T-helper 17 cell (primary cell): Measurements from ENCODE around the gene FOXO6. TPM values are rescaled to one million over a fixed set of nuclear protein-coding genes. Genes with fewer than 3 reads are reported as not detected.

ENCODE experiments used
- ATAC-seq: fragments of 150-1000 bp; cut with Tn5 transposase; 2 replicates; pipeline ENCODE4 v1.10.0; 2021; ENCODE audit warnings: mild to moderate bottlenecking, moderate library complexity
- DNase-seq, 3 donors: peaks; one replicate each; pipeline versions ENCODE4 v3.0.0 to v3.0.0-alpha.2; 2020 to 2021
- H3K9me3 ChIP-seq: one replicate; pipeline ENCODE4 v1.7.0; 2013; ENCODE audit warnings: low read length, mild to moderate bottlenecking; ENCODE audit not compliant: control insufficient read depth, poor library complexity, severe bottlenecking
- H3K27ac Mint-ChIP-seq: one replicate; pipeline ENCODE4 v1.8.0; 2022; ENCODE audit warnings: mild to moderate bottlenecking, moderate library complexity, mixed read lengths
- H3K27me3 Mint-ChIP-seq: one replicate; pipeline ENCODE4 v1.8.0; 2022; ENCODE audit warnings: mixed read lengths
- H3K36me3 Mint-ChIP-seq: one replicate; pipeline ENCODE4 v1.8.0; 2022; ENCODE audit warnings: low read depth, mixed read lengths
- H3K4me1 Mint-ChIP-seq: one replicate; pipeline ENCODE4 v1.8.0; 2022; ENCODE audit warnings: mild to moderate bottlenecking, mixed read lengths
- H3K4me3 Mint-ChIP-seq: one replicate; pipeline ENCODE4 v1.8.0; 2022; ENCODE audit warnings: mild to moderate bottlenecking, moderate library complexity, mixed read lengths
- total RNA-seq, 4 donors: library from RNA in 2 of 4; stranded (reverse) in 2 of 4; gene quantifications; one replicate each; pipeline ENCODE4 v1.2.3 and lab custom pipeline; 2022 to 2026

FOXO6 gene
- total RNA-seq, 2 donors from 2014 or later: 0.86 to 1.8 TPM

- DNase-seq: no peak
- no peaks in the 10 kb centered on the region for H3K9me3 ChIP-seq
- peaks cover 4% of the 10 kb centered on the region for H3K36me3 Mint-ChIP-seq
- H3K4me3 Mint-ChIP-seq: no peak overlapping the region
- peaks cover 27% of the 10 kb centered on the region for H3K27me3 Mint-ChIP-seq
- no peak for ATAC-seq
- H3K27ac Mint-ChIP-seq: no peak overlapping the region
- H3K4me1 Mint-ChIP-seq: peaks cover 7% of the 10 kb centered on the region
Measured at GRCh38 chr1:41428738-41429640, 67.8 kb downstream of the FOXO6 start.

GRCh38 chr1:41429641-41430035 lies 68.4 kb downstream of the FOXO6 start:
- H3K4me3 Mint-ChIP-seq: no peak overlapping the region
- H3K36me3 Mint-ChIP-seq: peaks cover 8% of the 10 kb centered on the region
- ATAC-seq (no peak), DNase-seq (no peak)
- no peak overlapping the region for H3K27ac Mint-ChIP-seq
- H3K9me3 ChIP-seq: no peaks in the 10 kb centered on the region
- H3K27me3 Mint-ChIP-seq: peaks cover 33% of the 10 kb centered on the region
- peaks cover 7% of the 10 kb centered on the region for H3K4me1 Mint-ChIP-seq

- no peak overlapping the region for H3K4me3 Mint-ChIP-seq
- H3K4me1 Mint-ChIP-seq: peaks cover 7% of the 10 kb centered on the region
- no peaks in the 10 kb centered on the region for H3K9me3 ChIP-seq
- ATAC-seq: no peak
- peaks cover 8% of the 10 kb centered on the region for H3K36me3 Mint-ChIP-seq
- DNase-seq: no peak
- peaks cover 37% of the 10 kb centered on the region for H3K27me3 Mint-ChIP-seq
- no peak overlapping the region for H3K27ac Mint-ChIP-seq
Measured at GRCh38 chr1:41430069-41430468, 68.8 kb downstream of the FOXO6 start.

GRCh38 chr1:41430582-41430981 lies 69.3 kb downstream of the FOXO6 start:
- DNase-seq: no peak
- Mint-ChIP-seq H3K27me3 (peaks cover 43% of the 10 kb centered on the region), H3K4me1 (peaks cover 7% of the 10 kb centered on the region), H3K4me3 (no peak overlapping the region), H3K27ac (no peak overlapping the region), H3K36me3 (peaks cover 8% of the 10 kb centered on the region)
- H3K9me3 ChIP-seq: no peaks in the 10 kb centered on the region
- ATAC-seq: no peak

- H3K9me3 ChIP-seq: no peaks in the 10 kb centered on the region
- DNase-seq: no peak
- Mint-ChIP-seq H3K27ac (no peak overlapping the region), H3K4me3 (no peak overlapping the region), H3K27me3 (peaks cover 54% of the 10 kb centered on the region), H3K36me3 (peaks cover 8% of the 10 kb centered on the region), H3K4me1 (peaks cover 7% of the 10 kb centered on the region)
- ATAC-seq: no peak
Measured at GRCh38 chr1:41431490-41432350, 70.5 kb downstream of the FOXO6 start.

Other genes starting within 250 kb of the FOXO6 start
- 10 to 100 TPM; 18.6 to 19.4 TPM for gene SCMH1, start 119.1 kb upstream of the FOXO6 start, total RNA-seq
- under 1 TPM in 1 of 2 donors, not detected in 1; 0.37 TPM for gene EDN2, start 123.2 kb downstream of the FOXO6 start, total RNA-seq